Sigmoid colon (tissue), 7 donors: Measurements from ENCODE around the gene ABHD6. TPM values are rescaled to one million over a fixed set of nuclear protein-coding genes. Genes with fewer than 3 reads are reported as not detected.

ENCODE experiments used
- DNase-seq: peaks from one replicate; pipeline ENCODE4 v3.0.0-alpha.2; 2019
- H3K27ac ChIP-seq, 4 donors: fragments of 200-600 bp; sonication (generic); one replicate each; pipeline ENCODE4 v1.5.1; 2016 to 2019; ENCODE audit warnings: mild to moderate bottlenecking in 1 of 4
- H3K27me3 ChIP-seq, 3 donors: fragments of 200-600 bp; sonication (generic); one replicate each; pipeline ENCODE4 v1.5.1; 2019; ENCODE audit warnings: mild to moderate bottlenecking in 1 of 3
- H3K36me3 ChIP-seq, 4 donors: fragments of 200-600 bp; sonication (generic); one replicate each; pipeline ENCODE4 v1.5.1; 2016 to 2019
- H3K4me1 ChIP-seq, 4 donors: fragments of 200-600 bp; sonication (generic); one replicate each; pipeline ENCODE4 v1.5.1; 2017 to 2019
- H3K4me3 ChIP-seq, 4 donors: fragments of 200-600 bp; sonication (generic); one replicate each; pipeline ENCODE4 v1.5.1; 2017 to 2019; ENCODE audit warnings: mild to moderate bottlenecking in 2 of 4, moderate library complexity in 1 of 4
- H3K9me3 ChIP-seq, 4 donors: fragments of 200-600 bp in 3 of 4; sonication (generic) in 3 of 4; one replicate each; pipeline versions ENCODE4 v1.5.1 to v1.6.1; 2013 to 2019
- EP300 ChIP-seq, 4 donors: sonication (generic); formaldehyde crosslinking; IDR thresholded peaks; one replicate each; pipeline ENCODE4 v1.6.1; 2017; ENCODE audit warnings: antibody characterized with exemption in 4 of 4
- POLR2A ChIP-seq, 2 donors: fragments of 450-650 bp; IDR thresholded peaks; one replicate each; pipeline ENCODE4 v1.6.1; 2016; ENCODE audit warnings: antibody characterized with exemption in 2 of 2, mild to moderate bottlenecking in 2 of 2, moderate library complexity in 2 of 2
- POLR2AphosphoS5 ChIP-seq, 4 donors: sonication (generic); formaldehyde crosslinking; IDR thresholded peaks; one replicate each; pipeline ENCODE4 v1.6.1; 2017; ENCODE audit warnings: antibody characterized with exemption in 4 of 4
- WGBS, 2 donors: extraction: QIAGEN DNeasy Blood & Tissue Kit; methylation state at CpG; one replicate each; pipeline ENCODE4 v1.1.7; 2013; 5-methylcytosine and 5-hydroxymethylcytosine counted together
- intact Hi-C: fragments of 100-400 bp; cut with DNase I; formaldehyde crosslinking; loops from one replicate; pipeline ENCODE4 v1.15.1; 2023
- polyA plus RNA-seq, 3 donors: library from polyadenylated mRNA; stranded (reverse); fragments of 200-250 nt; gene quantifications; one replicate each; pipeline ENCODE4 v1.2.3, GENCODE V29; 2013
- total RNA-seq, 4 donors: library from RNA; depleted of rRNA; stranded (reverse); fragments of >200 nt; gene quantifications; one replicate each; pipeline ENCODE4 v1.1.0, GENCODE V29; 2016
- TF ChIP-seq, protein P1 (sequence below), 4 experiments: fragments of 450-650 bp in 3 of 4; fragments of 200-600 bp in 1 of 4; IDR thresholded peaks; one replicate each; pipeline ENCODE4 v1.5.1; 2016 to 2019; ENCODE audit warnings: antibody characterized with exemption in 4 of 4, mild to moderate bottlenecking in 3 of 4, moderate library complexity in 2 of 4
- donor health status: healthy with polysubstance abuse.
- donor health status: Bipolar disorder and iron deficiency.
- donor health status: healthy.

ABHD6 gene
- total and polyA plus RNA-seq, 7 donors = 6.0 to 47.4 (median 15.4) TPM

GRCh38 chr3:58235970-58236369, 1.6 kb upstream of the ABHD6 start:
- Histone ChIP-seq H3K4me3 (no peak overlapping the region), H3K4me1 (peaks cover 0 to 33% (median 19%) of the 10 kb centered on the region in 4 donors), H3K9me3 (no peaks in the 10 kb centered on the region), H3K27me3 (no peaks in the 10 kb centered on the region), H3K27ac (no peak overlapping the region), H3K36me3 (no peaks in the 10 kb centered on the region)
- WGBS, 2 donors = 79 to 86% methylated on average over 4 of the region's 4 CpGs
- DNase-seq = no peak
- TF ChIP-seq POLR2A (IDR thresholded peaks at IDR 0.05) (no peak), POLR2AphosphoS5 (IDR thresholded peaks at IDR 0.05) (no peak), EP300 (IDR thresholded peaks at IDR 0.05) (no peak)
- TF ChIP-seq, protein P1, sequence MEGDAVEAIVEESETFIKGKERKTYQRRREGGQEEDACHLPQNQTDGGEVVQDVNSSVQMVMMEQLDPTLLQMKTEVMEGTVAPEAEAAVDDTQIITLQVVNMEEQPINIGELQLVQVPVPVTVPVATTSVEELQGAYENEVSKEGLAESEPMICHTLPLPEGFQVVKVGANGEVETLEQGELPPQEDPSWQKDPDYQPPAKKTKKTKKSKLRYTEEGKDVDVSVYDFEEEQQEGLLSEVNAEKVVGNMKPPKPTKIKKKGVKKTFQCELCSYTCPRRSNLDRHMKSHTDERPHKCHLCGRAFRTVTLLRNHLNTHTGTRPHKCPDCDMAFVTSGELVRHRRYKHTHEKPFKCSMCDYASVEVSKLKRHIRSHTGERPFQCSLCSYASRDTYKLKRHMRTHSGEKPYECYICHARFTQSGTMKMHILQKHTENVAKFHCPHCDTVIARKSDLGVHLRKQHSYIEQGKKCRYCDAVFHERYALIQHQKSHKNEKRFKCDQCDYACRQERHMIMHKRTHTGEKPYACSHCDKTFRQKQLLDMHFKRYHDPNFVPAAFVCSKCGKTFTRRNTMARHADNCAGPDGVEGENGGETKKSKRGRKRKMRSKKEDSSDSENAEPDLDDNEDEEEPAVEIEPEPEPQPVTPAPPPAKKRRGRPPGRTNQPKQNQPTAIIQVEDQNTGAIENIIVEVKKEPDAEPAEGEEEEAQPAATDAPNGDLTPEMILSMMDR (IDR thresholded peaks at IDR 0.05) = no peak
- intact Hi-C loops = loop anchor here (2.0 to 5.0 kb wide), 3 partner anchors 71 to 256 kb away; partner anchors contain the start of genes FLNB, HTD2, KCTD6 and RPP14

DNA sequence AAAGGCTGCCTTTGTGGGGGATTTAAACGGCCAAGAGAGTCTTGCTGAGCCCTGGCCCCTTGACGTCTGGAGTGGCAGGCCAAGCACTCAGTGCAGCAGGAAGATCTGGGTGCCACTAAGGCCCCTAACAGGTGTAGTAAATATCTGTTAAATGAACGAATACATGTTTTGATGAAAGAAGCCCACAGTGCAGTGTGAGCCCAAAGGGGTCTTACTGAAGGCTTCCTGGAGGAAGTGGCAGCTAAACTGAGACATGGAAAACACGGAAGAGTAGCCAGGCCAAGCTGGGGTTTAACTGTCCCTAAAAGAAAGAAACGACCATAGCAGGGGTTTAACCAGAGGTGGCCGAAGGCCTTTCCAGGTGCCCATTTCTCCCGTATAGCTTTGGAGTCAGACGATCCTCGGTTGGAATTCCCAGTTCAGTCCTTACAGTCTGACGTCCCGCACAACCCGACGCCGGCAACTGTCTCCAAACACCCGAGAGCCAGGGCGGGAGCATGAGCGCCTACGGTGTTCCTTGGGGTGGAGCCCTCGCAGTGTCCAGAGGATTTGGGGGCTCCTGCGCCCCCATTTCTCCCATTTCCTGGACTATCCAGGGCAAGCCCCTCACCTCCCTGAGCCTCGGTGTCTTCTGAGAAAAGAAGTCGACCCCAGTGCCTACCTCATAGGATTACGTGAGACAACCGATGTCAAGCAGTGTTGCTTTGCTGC, 910 bp upstream of the ABHD6 start:
- DNase-seq = peak; percentile 74
- no peaks in the 10 kb centered on the region for H3K9me3 ChIP-seq
- H3K27ac ChIP-seq = peak overlapping the region; percentile 81 to 91 (median 88)
- H3K4me3 ChIP-seq = peak overlapping the region; percentile 64 to 96 (median 86)
- TF ChIP-seq POLR2AphosphoS5 (IDR thresholded peaks at IDR 0.05) (no peak), EP300 (IDR thresholded peaks at IDR 0.05) (no peak), POLR2A (IDR thresholded peaks at IDR 0.05) (no peak)
- TF ChIP-seq, protein P1 (IDR thresholded peaks at IDR 0.05) = no peak
- no peaks in the 10 kb centered on the region for H3K27me3 ChIP-seq
- no peaks in the 10 kb centered on the region for H3K36me3 ChIP-seq
- peaks cover 0 to 35% (median 21%) of the 10 kb centered on the region in 4 donors for H3K4me1 ChIP-seq
- WGBS, 2 donors = 14 to 17% methylated on average over 24 of the region's 24 CpGs
- intact Hi-C loops = loop anchor here (2.0 to 5.0 kb wide), 3 partner anchors 70 to 256 kb away; partner anchors contain the start of genes FLNB, HTD2, KCTD6 and RPP14

DNA sequence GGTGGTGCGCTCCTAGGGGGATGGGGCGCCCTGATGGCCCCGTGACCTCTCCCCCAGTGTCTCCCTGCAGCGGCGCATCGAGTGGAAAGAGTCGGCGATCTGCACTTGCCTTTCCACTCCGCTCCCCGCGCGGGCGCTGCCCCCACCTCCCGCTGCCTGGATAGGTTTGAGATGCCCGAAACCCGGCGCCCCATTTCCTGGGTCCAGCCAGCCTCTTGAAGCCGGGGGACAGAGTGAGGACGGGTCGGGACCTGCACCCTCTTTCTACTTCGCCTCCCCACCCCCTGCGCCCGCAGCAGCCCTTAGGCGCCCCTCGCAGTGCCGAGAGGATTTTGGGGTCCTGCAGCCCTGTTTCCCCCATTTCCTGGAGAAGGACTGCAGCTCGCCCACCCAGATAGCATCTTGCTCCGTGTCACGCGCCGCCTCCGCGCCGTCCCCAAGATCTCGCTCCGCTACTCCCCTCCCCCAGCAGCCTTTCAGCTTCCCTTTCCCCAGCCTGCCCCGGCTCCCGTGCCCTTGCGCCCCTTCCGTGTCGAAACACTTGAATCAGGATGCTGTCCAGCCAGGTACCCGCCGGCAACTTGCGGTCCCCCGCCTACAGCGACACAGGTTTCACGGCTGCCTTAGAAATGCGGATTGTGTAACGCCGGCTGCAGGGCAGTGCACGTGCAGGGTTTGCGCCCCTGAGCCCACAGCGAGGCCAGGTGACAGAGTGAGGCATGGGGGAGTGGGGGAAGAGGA, 519 bp downstream of the ABHD6 start:
- TF ChIP-seq, protein P1 (IDR thresholded peaks at IDR 0.05) = no peak
- TF ChIP-seq POLR2A (IDR thresholded peaks at IDR 0.05) (no peak), POLR2AphosphoS5 (IDR thresholded peaks at IDR 0.05) (peak in 1 of 4 donors; percentile 16)
- Histone ChIP-seq H3K36me3 (no peaks in the 10 kb centered on the region), H3K9me3 (no peaks in the 10 kb centered on the region), H3K27ac (peak overlapping the region; percentile 81 to 91 (median 88)), H3K4me1 (peaks cover 0 to 35% (median 21%) of the 10 kb centered on the region in 4 donors), H3K27me3 (no peaks in the 10 kb centered on the region), H3K4me3 (peak overlapping the region; percentile 64 to 96 (median 86))
- 1% methylated on average over 53 of the region's 53 CpGs for WGBS, 2 donors
- DNase-seq = peak; percentile 88
- intact Hi-C loops = loop anchor here (1.0 to 5.0 kb wide), 4 partner anchors 62 to 254 kb away; partner anchors contain the start of genes FLNB, HTD2, KCTD6 and RPP14

GRCh38 chr3:58238830-58239229, 1.2 kb downstream of the ABHD6 start:
- Histone ChIP-seq H3K27ac (peak overlapping the region in 3 of 4 donors; percentile 81 to 89 (median 87)), H3K4me3 (peak overlapping the region; percentile 64 to 96 (median 86)), H3K36me3 (no peaks in the 10 kb centered on the region), H3K27me3 (no peaks in the 10 kb centered on the region), H3K9me3 (no peaks in the 10 kb centered on the region), H3K4me1 (peaks cover 0 to 35% (median 21%) of the 10 kb centered on the region in 4 donors)
- intact Hi-C loops = loop anchor here (1.0 to 5.0 kb wide), 4 partner anchors 11 to 253 kb away; partner anchors contain the start of genes FLNB and KCTD6
- 74 to 81% methylated on average over 7 of the region's 7 CpGs for WGBS, 2 donors
- DNase-seq = no peak
- no peak for TF ChIP-seq POLR2AphosphoS5 (IDR thresholded peaks at IDR 0.05)
